Central memory CD8-positive, alpha-beta T cell (primary cell): ENCODE measurements around the gene TAAR2.
"Not testable (repeated sequence)": the region's sequence is repeated elsewhere in the genome, so short reads cannot be mapped to it uniquely, and the experiment has no call there.

ENCODE experiments used
- ATAC-seq: fragments of 150-1000 bp; cut with Tn5 transposase; replicated peaks from 2 replicates; pipeline ENCODE4 v1.10.0; 2022; ENCODE audit warnings: mild to moderate bottlenecking, moderate FRiP score, moderate number of reproducible peaks; ENCODE audit not compliant: poor library complexity, severe bottlenecking; ENCODE audit errors: extremely low read depth
- DNase-seq, 2 donors: peaks; one replicate each; pipeline ENCODE4 v3.0.0; 2021; ENCODE audit warnings: low spot score in 2 of 2
- H3K27ac Mint-ChIP-seq: one replicate; pipeline ENCODE4 v1.8.0; 2022; ENCODE audit warnings: low read depth, mild to moderate bottlenecking, moderate library complexity, mixed read lengths
- H3K27me3 Mint-ChIP-seq: one replicate; pipeline ENCODE4 v1.8.0; 2022; ENCODE audit warnings: mixed read lengths
- H3K36me3 Mint-ChIP-seq: one replicate; pipeline ENCODE4 v1.8.0; 2022; ENCODE audit warnings: mild to moderate bottlenecking, moderate library complexity, mixed read lengths; ENCODE audit not compliant: insufficient read depth
- H3K4me1 Mint-ChIP-seq: one replicate; pipeline ENCODE4 v1.8.0; 2022; ENCODE audit warnings: mixed read lengths
- H3K4me3 Mint-ChIP-seq: one replicate; pipeline ENCODE4 v1.8.0; 2022; ENCODE audit warnings: mild to moderate bottlenecking, moderate library complexity, mixed read lengths
- H3K9me3 Mint-ChIP-seq: one replicate; pipeline ENCODE4 v1.8.0; 2022; ENCODE audit warnings: mixed read lengths

TAAR2 gene

DNA sequence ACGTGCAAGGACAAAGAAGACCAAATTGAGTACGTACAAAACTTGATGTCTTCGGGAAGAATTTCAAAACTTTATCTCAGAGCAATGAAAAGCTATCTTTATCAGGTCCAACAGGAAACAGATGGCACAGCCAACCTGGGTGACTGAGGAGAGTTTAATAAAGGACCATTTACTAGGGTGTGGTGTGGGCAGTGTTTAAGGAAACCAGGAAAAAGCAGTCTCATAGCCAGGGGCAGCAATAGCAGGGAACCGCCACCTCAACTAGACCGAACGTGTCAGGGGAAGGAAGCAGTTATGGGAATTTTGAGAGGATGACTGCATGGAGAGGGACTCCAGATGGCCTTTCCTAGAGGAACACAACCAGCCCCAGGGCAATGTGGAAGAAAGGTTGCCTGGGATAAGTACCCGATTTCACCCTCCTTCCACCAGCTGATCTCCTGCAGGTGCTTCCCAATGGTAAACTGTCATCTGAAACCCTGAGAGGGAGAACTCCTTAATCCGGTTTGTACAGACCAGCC is 19.4 kb downstream of the TAAR2 start:
- ATAC-seq (no peak), DNase-seq (no peak)
- no peaks in the 10 kb centered on the region for H3K4me1 Mint-ChIP-seq
- no peaks in the 10 kb centered on the region for H3K36me3 Mint-ChIP-seq
- no peaks in the 10 kb centered on the region for H3K9me3 Mint-ChIP-seq
- H3K4me3 Mint-ChIP-seq, result no peak overlapping the region
- peaks cover 17% of the 10 kb centered on the region for H3K27me3 Mint-ChIP-seq
- H3K27ac Mint-ChIP-seq, result no peak overlapping the region

DNA sequence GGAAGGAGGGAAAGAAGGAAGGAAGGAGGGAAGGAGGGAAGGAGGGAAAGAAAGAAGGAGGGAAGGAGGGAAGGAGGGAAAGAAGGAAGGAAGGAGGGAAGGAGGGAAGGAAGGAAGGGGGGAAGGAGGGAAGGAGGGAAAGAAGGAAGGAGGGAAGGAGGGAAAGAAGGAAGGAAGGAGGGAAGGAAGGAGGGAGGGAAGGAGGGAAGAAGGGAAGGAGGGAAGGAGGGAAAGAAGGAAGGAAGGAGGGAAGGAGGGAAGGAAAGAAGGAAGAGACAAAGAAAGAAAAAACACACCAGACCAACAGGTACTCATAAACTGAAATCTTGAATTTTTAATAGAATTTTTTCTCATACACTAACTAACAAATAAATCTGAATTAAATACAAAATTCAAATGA is 23.2 kb downstream of the TAAR2 start:
- H3K27ac Mint-ChIP-seq, DNase-seq, H3K9me3 Mint-ChIP-seq, H3K4me1 Mint-ChIP-seq, H3K4me3 Mint-ChIP-seq, ATAC-seq, H3K36me3 Mint-ChIP-seq: not testable (repeated sequence)
- peaks cover 40% of the 10 kb centered on the region for H3K27me3 Mint-ChIP-seq

DNA sequence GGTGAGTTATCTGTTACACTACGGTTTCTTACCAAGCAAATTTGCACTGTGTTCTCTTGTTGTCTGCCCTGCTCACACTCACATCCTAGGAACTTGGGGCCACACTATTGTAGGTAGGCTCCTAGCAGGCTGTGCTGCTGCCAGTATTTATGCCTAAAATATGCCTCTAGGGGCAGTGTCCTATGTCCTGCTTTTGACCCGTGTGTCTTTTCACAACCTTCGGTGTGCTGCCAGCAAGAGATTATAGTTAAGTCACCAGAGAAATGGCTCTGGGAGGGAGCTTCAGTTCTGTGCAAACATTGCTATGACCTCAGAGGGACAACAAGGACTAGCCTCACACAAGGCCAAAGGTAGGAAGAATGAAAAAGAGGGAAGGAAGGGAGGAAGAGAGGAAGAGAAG is 25.6 kb downstream of the TAAR2 start:
- no peak overlapping the region for H3K27ac Mint-ChIP-seq
- no peak overlapping the region for H3K4me3 Mint-ChIP-seq
- H3K36me3 Mint-ChIP-seq, result no peaks in the 10 kb centered on the region
- H3K4me1 Mint-ChIP-seq, result no peaks in the 10 kb centered on the region
- DNase-seq (no peak), ATAC-seq (no peak)
- H3K9me3 Mint-ChIP-seq, result no peaks in the 10 kb centered on the region
- peaks cover 39% of the 10 kb centered on the region for H3K27me3 Mint-ChIP-seq

DNA sequence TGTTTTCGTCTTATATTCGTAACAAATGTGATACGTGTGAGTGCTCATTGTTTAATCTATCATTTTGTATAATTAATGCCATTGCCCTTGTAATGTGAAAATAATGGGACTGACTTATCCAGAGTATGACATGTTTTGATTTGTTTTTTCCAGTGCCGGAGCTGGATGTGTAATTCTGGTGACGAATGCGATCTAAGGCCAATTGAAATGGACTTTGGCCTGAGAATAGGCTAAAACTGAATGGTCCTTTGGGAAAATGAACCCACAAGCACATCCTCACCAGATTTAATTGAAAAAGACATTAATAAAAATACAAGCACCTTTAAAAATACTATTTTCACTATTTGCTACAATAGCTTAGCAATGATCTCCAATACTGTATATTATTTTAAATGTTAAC is 27.9 kb downstream of the TAAR2 start:
- Mint-ChIP-seq H3K27me3 (peaks cover 56% of the 10 kb centered on the region), H3K27ac (no peak overlapping the region), H3K4me1 (no peaks in the 10 kb centered on the region), H3K9me3 (no peaks in the 10 kb centered on the region), H3K36me3 (no peaks in the 10 kb centered on the region), H3K4me3 (no peak overlapping the region)
- no peak for ATAC-seq
- no peak for DNase-seq

DNA sequence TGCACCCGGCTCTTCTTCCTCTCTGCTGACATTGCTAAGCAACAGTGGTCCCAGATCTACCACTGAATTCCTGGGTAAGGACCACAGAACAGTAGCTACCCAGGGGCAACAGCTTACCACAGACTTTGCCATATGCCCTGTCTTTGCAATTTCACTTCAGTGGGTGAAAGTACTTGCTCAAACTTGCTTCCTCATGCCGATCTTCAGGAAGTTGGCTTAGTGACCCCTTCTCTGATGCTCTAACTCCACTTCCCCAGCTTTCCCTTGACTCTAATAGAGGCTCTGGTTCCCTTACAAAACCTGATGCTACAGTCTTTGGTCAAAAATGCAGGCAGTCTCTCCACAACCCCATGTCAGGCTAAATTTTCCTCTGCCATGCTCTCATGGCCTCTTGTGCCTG is 31.2 kb downstream of the TAAR2 start:
- no peaks in the 10 kb centered on the region for H3K36me3 Mint-ChIP-seq
- H3K9me3 Mint-ChIP-seq, result no peaks in the 10 kb centered on the region
- H3K27me3 Mint-ChIP-seq, result peaks cover 49% of the 10 kb centered on the region
- H3K27ac Mint-ChIP-seq, result no peak overlapping the region
- DNase-seq (no peak), ATAC-seq (no peak)
- H3K4me3 Mint-ChIP-seq, result no peak overlapping the region
- H3K4me1 Mint-ChIP-seq, result no peaks in the 10 kb centered on the region

DNA sequence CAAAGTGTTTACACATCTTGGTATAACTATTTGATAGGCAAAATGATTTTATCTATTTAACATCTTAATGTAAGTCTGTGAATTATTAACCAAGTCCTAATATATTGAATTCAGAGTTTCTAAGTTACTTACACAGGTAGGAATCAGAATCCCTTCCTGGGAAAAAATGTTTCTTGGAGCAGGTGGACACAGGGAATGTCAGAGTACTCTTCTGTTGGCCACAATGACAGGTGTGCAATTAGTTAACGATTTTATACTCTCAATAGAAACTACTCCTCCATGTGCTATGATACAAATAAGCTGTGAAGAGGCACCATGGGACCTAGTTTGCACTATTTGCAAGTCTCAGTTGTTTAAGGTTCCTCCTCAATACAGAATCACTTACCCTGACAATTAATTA is 33.7 kb downstream of the TAAR2 start:
- H3K27ac Mint-ChIP-seq, result no peak overlapping the region

DNA sequence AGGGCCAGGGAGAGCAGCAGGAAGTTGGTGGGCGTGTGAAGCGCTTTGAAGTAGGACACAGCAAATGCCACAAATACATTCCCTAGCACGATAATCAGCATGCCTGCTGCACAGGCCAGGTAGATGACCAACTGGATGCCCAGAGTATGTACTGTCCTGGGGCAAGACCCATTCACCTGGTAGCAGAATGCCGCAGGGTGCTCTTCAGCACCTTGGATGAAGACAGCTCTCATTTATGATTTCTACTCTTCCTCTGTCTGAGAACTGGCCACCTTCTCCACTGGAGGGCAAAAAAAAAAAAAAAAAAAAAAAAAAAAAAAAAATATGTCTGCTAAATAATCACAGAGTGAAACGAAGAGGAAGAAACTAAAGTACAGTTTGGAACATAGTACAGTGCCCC is 34.6 kb downstream of the TAAR2 start, which contains the start of gene TAAR5:
TSS of gene TAAR5 (minus strand) at position 288 of the 400 bp plus-strand sequence. CDS start at position 233, 55 bp downstream.
- Mint-ChIP-seq H3K27me3 (peaks cover 66% of the 10 kb centered on the region), H3K27ac (no peak within 1 kb of the TSS), H3K36me3 (no peaks in the 10 kb centered on the region), H3K4me3 (no peak within 1 kb of the TSS), H3K9me3 (no peaks in the 10 kb centered on the region), H3K4me1 (no peaks in the 10 kb centered on the region)
- no peak for DNase-seq
- ATAC-seq, result no peak

More for the DNA sequence above, 33.7 kb downstream of the TAAR2 start:
- ATAC-seq (no peak), DNase-seq (no peak)
- no peak overlapping the region for H3K4me3 Mint-ChIP-seq
- no peaks in the 10 kb centered on the region for H3K4me1 Mint-ChIP-seq
- H3K9me3 Mint-ChIP-seq, result no peaks in the 10 kb centered on the region
- no peaks in the 10 kb centered on the region for H3K36me3 Mint-ChIP-seq
- H3K27me3 Mint-ChIP-seq, result peaks cover 61% of the 10 kb centered on the region

DNA sequence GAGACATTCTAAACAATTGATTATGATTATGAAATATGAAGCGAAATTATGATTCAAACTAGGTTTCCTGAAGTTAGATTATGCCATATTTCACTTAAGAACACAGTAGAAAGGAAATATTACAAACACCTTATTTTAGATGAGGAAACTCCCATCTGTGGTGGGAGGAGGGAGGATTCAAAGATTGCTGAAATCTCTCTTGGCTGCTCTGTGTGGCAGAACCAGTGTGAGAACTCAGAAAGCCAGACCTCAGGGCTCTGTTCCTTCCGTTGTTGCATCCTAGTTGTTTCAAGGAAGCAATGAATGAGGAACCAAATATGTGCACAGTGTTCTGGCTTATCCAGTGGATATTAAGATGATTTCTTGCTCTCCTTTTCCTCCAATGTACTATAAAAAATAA is 36.7 kb downstream of the TAAR2 start:
- H3K27me3 Mint-ChIP-seq, result peaks cover 62% of the 10 kb centered on the region
- no peak for DNase-seq
- ATAC-seq, result no peak
- no peaks in the 10 kb centered on the region for H3K4me1 Mint-ChIP-seq
- H3K27ac Mint-ChIP-seq, result no peak overlapping the region
- no peaks in the 10 kb centered on the region for H3K36me3 Mint-ChIP-seq
- no peak overlapping the region for H3K4me3 Mint-ChIP-seq
- no peaks in the 10 kb centered on the region for H3K9me3 Mint-ChIP-seq

DNA sequence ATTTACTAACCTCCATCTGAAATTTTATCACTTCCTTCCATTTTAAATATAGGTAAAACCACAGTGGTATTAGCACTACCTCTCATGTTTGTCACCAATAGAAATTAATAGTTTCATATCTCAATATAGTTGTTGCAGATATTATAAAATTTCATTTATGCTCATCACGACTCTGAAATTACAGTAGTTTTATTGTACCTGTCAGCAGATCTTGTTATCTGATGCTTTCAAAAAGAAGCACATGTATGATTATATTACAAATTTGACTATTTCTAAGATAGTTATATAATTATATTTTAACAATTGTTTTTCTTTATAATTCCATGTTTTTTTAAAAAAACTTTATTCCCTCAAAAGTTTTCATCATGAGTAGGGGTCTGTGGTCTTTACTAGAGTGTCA is 39.4 kb downstream of the TAAR2 start:
- H3K36me3 Mint-ChIP-seq, result no peaks in the 10 kb centered on the region
- DNase-seq (no peak), ATAC-seq (no peak)
- no peaks in the 10 kb centered on the region for H3K4me1 Mint-ChIP-seq
- H3K27me3 Mint-ChIP-seq, result peaks cover 75% of the 10 kb centered on the region
- no peaks in the 10 kb centered on the region for H3K9me3 Mint-ChIP-seq
- H3K27ac Mint-ChIP-seq, result no peak overlapping the region
- H3K4me3 Mint-ChIP-seq, result no peak overlapping the region

DNA sequence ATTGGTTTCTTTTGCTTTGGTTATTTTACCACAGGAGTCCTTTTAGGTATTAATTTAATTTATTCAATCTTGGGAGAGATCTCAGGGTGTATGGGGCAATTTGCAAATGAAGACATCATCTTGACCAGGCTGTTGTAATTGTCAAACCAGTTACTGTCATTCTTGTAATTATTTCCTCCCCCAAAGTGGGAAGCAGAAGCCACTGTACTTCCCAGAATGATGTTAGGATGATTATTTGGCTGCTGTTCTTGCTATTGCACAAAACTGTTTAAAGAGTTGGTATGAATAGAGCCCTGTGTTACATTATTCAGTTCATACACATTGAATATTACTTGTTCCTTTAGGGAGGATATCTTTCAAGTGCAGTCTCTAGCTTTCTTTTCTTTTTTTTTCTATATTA is 52.3 kb downstream of the TAAR2 start:
- Mint-ChIP-seq H3K27me3 (peaks cover 77% of the 10 kb centered on the region), H3K4me3 (no peak overlapping the region), H3K36me3 (no peaks in the 10 kb centered on the region), H3K27ac (no peak overlapping the region), H3K4me1 (no peaks in the 10 kb centered on the region), H3K9me3 (no peaks in the 10 kb centered on the region)
- no peak for ATAC-seq
- DNase-seq, result no peak

DNA sequence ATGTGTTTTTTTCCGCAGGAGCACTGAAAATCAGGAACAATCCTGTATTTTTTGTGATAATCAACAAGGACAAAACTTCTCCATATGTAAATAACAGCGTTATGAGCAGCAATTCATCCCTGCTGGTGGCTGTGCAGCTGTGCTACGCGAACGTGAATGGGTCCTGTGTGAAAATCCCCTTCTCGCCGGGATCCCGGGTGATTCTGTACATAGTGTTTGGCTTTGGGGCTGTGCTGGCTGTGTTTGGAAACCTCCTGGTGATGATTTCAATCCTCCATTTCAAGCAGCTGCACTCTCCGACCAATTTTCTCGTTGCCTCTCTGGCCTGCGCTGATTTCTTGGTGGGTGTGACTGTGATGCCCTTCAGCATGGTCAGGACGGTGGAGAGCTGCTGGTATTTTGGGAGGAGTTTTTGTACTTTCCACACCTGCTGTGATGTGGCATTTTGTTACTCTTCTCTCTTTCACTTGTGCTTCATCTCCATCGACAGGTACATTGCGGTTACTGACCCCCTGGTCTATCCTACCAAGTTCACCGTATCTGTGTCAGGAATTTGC is 53.8 kb downstream of the TAAR2 start, which contains the start of gene TAAR6:
TSS of gene TAAR6 (plus strand) at position 102 of the 557 bp plus-strand sequence. CDS start at position 102, 0 bp downstream.
- DNase-seq (no peak), ATAC-seq (no peak)
- no peaks in the 10 kb centered on the region for H3K36me3 Mint-ChIP-seq
- no peaks in the 10 kb centered on the region for H3K9me3 Mint-ChIP-seq
- H3K4me3 Mint-ChIP-seq, result no peak within 1 kb of the TSS
- peaks cover 76% of the 10 kb centered on the region for H3K27me3 Mint-ChIP-seq
- H3K4me1 Mint-ChIP-seq, result no peaks in the 10 kb centered on the region
- no peak within 1 kb of the TSS for H3K27ac Mint-ChIP-seq

DNA sequence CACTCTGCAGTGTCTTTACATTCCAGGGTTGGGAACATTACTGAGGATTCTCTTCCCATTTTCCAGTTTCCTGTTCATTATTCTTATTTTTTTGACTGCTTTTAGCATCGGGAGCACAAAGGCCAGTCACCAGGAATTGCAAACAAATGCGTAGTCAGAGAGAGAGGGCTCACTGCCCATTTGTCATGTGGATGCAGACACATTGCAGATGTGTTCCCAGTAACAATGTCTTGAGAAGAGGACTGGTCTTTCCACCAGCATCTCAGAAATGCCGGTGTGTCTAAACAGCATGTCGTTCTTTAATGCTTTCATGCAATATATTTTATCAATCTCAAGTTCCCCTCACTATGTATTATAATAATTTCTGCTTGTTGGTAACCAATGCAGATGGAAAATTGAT is 54.9 kb downstream of the TAAR2 start:
- ATAC-seq, result no peak
- H3K27me3 Mint-ChIP-seq, result peaks cover 82% of the 10 kb centered on the region
- no peak overlapping the region for H3K4me3 Mint-ChIP-seq
- no peak for DNase-seq
- H3K27ac Mint-ChIP-seq, result no peak overlapping the region
- no peaks in the 10 kb centered on the region for H3K9me3 Mint-ChIP-seq
- no peaks in the 10 kb centered on the region for H3K4me1 Mint-ChIP-seq
- no peaks in the 10 kb centered on the region for H3K36me3 Mint-ChIP-seq

DNA sequence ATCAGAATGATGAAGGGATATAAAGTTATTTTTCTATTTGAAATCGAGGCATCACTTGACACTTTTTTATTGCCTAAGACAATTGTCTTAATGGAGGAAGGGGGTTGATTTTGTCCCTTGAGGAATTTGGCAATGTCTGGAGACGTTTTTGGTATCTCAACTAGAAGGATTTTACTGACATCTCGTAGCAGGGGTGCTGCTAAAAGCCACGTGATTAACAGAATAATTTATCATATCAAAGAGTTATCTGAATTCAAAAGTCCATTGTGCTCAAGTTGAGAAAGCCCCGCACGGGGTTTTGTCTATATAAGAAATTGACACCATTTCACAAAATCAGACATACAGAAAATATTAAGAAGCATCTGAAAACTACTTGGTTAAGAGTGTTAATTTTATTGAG is 55.5 kb downstream of the TAAR2 start:
- Mint-ChIP-seq H3K9me3 (no peaks in the 10 kb centered on the region), H3K27ac (no peak overlapping the region), H3K27me3 (peaks cover 82% of the 10 kb centered on the region), H3K36me3 (no peaks in the 10 kb centered on the region), H3K4me1 (no peaks in the 10 kb centered on the region), H3K4me3 (no peak overlapping the region)
- DNase-seq (no peak), ATAC-seq (no peak)
